Gastrocnemius medialis (tissue), 4 donors: ENCODE results near the gene CCDC187.

Experiments
- POLR2A ChIP-seq, 2 donors: fragments of 450-650 bp; IDR thresholded peaks; one replicate each; pipeline ENCODE4 v1.6.1; 2017; ENCODE audit warnings: antibody characterized with exemption in 2 of 2, mild to moderate bottlenecking in 2 of 2, moderate library complexity in 2 of 2
- TF ChIP-seq, protein P1 (sequence below), 5 experiments: fragments of 450-650 bp in 3 of 5; fragments of 200-600 bp in 2 of 5; sonication (generic) in 2 of 5; IDR thresholded peaks in 4 of 5; conservative IDR thresholded peaks in 1 of 5; 1 replicate in 4 of 5; 2 replicates in 1 of 5; pipeline ENCODE4 v1.5.1; 2016 to 2019; ENCODE audit warnings: antibody characterized with exemption in 5 of 5, mild to moderate bottlenecking in 3 of 5, moderate library complexity in 3 of 5

DNA sequence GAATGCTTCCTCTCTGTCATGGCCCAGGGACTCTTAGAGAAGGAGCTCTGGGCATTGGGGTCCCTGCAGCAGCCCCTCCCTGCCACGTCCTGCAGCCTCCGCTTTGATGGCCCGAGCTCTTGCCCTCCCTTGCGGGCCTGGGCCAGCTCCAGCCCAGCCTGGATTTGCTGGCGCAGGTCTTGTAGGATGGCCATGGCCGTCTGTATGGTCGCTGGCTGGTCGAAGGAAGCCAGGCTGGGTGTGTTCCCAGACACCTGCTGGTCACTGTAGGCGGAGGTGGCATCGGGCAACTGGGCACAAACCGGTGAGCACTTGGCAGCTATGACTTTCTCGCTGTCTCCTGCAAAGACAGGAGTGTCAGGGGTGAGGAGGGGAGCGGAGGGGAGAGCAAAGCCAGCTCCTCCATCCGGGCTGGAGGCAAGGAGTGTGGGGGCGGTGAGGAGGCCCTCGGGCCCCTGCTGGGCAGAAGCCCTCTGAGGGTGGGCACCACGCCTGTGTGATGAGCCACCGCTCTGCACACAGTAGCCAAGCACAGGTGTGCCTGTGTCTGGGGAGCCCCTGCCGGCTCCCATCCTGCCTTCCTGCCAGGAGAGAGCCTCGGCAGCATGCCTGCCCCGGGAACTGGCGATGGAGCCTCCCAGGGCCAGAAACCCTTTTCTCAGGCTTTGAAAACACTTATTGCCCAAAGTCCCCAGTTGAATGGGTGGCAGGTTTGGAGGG is 12.4 kb downstream of the CCDC187 start:
- TF ChIP-seq, protein P1, sequence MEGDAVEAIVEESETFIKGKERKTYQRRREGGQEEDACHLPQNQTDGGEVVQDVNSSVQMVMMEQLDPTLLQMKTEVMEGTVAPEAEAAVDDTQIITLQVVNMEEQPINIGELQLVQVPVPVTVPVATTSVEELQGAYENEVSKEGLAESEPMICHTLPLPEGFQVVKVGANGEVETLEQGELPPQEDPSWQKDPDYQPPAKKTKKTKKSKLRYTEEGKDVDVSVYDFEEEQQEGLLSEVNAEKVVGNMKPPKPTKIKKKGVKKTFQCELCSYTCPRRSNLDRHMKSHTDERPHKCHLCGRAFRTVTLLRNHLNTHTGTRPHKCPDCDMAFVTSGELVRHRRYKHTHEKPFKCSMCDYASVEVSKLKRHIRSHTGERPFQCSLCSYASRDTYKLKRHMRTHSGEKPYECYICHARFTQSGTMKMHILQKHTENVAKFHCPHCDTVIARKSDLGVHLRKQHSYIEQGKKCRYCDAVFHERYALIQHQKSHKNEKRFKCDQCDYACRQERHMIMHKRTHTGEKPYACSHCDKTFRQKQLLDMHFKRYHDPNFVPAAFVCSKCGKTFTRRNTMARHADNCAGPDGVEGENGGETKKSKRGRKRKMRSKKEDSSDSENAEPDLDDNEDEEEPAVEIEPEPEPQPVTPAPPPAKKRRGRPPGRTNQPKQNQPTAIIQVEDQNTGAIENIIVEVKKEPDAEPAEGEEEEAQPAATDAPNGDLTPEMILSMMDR (IDR thresholded peaks at IDR 0.05 in 4 of 5, conservative IDR thresholded peaks at IDR 0.05 in 1 of 5) = no peak
- no peak for TF ChIP-seq POLR2A (IDR thresholded peaks at IDR 0.05)
